Measurements from ENCODE around the gene CASP10. TPM values are rescaled to one million over a fixed set of nuclear protein-coding genes. Genes with fewer than 3 reads are reported as not detected.

Gene CASP10
- total RNA-seq, 3 donors from 2014 or later = 3.4 to 4.8 (median 4.4) TPM

DNA sequence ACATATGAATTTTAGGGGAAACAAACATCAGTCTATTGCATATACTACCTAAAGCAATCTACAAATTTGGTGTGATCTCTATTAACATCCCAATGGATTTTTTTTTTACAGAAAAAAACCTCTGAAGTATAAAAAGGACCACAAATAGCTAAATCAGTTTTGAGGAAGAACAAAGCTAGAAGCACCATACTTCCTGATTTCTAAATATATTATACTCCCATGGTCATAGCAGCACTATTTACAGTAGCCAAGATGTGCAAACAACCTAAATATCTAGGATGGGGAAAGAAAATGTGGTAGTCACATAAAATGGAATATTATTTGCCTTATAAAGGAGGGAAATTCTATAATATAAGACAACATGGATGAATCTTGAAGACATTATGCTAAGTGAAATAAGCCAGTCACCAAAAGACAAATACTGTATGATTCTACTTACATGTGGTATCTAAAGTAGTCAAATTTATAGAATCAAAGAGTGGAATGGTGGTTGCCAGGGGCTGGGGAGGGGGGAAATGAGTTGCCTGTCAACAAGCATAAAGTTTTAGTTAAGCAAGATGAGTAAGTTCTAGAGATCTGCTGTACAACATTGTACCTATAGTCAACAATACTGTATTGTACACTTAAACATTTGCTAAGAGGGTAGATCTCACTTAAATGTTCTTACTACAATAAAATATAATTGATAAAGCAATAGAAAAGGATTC lies 59.8 kb downstream of the CASP10 start:
- Mint-ChIP-seq H3K36me3 (ENCODE audit: insufficient read depth) (peaks cover 35% of the 10 kb centered on the region), H3K27me3 (ENCODE audit: low read depth) (no peaks in the 10 kb centered on the region), H3K4me3 (no peak overlapping the region), H3K4me1 (ENCODE audit: low read depth) (peaks cover 69% of the 10 kb centered on the region), H3K9me3 (peaks cover 18% of the 10 kb centered on the region)
- no peak for DNase-seq
- ATAC-seq = peak; percentile 40 to 58

DNA sequence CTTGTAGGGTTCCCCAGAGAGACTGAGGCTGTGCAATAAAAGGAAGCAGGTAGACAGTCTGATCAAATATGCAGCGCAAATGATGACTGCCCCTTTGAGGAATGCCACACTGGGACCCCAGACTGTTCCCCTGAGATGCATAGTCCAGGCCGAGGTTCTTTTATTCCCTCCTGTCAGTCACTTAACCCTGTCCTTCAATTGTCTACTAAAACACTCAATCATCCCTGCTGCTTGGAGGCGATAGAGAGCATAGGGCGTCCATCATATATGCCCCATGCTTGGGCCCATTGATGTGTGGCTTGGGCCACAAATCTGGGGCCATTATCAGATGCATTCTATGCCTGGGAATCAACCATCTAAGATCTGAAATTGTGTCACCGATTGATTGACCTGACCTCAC lies 61.9 kb downstream of the CASP10 start:
- Mint-ChIP-seq H3K27me3 (ENCODE audit: low read depth) (no peaks in the 10 kb centered on the region), H3K4me1 (ENCODE audit: low read depth) (peaks cover 76% of the 10 kb centered on the region), H3K4me3 (no peak overlapping the region), H3K9me3 (peaks cover 18% of the 10 kb centered on the region), H3K36me3 (ENCODE audit: insufficient read depth) (peaks cover 35% of the 10 kb centered on the region)
- ATAC-seq (no peak), DNase-seq (no peak)

DNA sequence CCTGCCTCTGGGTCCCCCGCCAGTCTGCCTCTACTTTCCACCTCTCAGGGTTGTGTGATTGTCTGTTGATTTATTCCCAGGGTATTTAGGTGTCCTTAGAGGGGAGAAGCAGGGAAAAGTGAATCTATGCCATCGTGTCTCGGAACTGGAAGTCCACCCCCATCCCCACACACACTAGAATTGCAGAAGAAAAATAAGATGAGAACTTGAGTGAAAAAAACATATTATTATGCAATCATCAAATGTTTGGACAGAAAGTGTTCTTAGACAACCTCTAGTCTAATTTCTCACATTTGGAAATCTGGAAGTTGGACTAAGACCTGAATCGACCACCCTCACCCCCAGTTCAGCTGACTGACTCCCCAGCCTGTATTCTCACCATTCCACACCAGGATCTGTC lies 63.3 kb downstream of the CASP10 start:
- no peak for ATAC-seq
- peaks cover 31% of the 10 kb centered on the region for H3K36me3 Mint-ChIP-seq (ENCODE audit: insufficient read depth)
- H3K4me1 Mint-ChIP-seq (ENCODE audit: low read depth) = peaks cover 74% of the 10 kb centered on the region

DNA sequence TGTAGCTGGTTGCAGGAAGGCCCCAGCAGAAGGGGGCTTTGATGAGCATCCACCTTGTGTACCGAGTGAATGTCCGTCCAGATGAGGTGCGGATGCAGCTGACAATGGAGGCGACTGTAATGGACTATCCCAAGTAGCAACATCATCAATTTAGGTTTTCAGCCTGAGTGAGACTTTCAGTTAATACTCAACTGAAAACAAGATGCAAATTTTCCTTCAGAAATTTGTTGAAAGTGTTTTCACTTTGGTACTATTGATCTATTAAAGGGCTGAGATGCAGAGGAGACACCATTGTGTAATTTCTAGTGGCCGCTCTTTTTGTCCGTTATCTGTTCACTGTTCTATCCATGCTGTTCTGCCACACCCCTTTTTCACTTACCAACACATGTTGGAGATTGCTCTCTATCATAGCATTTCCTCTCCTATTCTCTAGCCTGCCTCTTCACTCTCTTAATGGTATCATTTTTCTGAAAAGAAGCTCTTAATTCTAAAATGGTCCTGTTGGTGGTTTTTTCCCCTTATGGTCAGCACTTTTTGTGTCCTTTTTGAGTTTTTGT lies 65.4 kb downstream of the CASP10 start:
- Mint-ChIP-seq H3K4me3 (no peak overlapping the region), H3K27me3 (ENCODE audit: low read depth) (no peaks in the 10 kb centered on the region), H3K4me1 (ENCODE audit: low read depth) (peaks cover 75% of the 10 kb centered on the region), H3K9me3 (peaks cover 7% of the 10 kb centered on the region), H3K36me3 (ENCODE audit: insufficient read depth) (peaks cover 26% of the 10 kb centered on the region)
- DNase-seq (no peak), ATAC-seq (no peak)

More for the DNA sequence above, 63.3 kb downstream of the CASP10 start:
- Mint-ChIP-seq H3K4me3 (no peak overlapping the region), H3K27me3 (ENCODE audit: low read depth) (no peaks in the 10 kb centered on the region), H3K9me3 (peaks cover 15% of the 10 kb centered on the region)
- DNase-seq = no peak

DNA sequence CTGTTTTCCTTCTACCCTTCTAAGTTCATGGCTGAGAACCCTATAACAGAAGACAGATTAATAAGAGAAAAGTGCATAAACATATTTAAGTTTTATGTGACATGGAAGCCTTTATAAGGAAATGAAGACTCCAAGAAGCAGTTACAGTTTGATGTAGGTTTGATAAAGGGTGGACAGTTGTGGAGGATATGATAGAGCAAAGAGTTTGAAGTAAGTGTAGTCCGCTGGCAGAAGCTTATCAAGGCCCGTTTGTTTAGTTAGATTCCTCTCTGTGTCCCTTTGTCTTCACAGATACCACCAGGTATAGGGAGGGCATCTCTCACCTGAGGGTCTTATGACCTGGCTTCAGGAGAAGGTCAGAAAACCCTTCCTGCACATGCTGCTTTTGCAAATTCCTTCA lies 66.9 kb downstream of the CASP10 start:
- Mint-ChIP-seq H3K9me3 (peaks cover 7% of the 10 kb centered on the region), H3K4me3 (no peak overlapping the region), H3K27me3 (ENCODE audit: low read depth) (no peaks in the 10 kb centered on the region), H3K36me3 (ENCODE audit: insufficient read depth) (peaks cover 24% of the 10 kb centered on the region), H3K4me1 (ENCODE audit: low read depth) (peaks cover 76% of the 10 kb centered on the region)
- no peak for ATAC-seq
- DNase-seq = no peak

DNA sequence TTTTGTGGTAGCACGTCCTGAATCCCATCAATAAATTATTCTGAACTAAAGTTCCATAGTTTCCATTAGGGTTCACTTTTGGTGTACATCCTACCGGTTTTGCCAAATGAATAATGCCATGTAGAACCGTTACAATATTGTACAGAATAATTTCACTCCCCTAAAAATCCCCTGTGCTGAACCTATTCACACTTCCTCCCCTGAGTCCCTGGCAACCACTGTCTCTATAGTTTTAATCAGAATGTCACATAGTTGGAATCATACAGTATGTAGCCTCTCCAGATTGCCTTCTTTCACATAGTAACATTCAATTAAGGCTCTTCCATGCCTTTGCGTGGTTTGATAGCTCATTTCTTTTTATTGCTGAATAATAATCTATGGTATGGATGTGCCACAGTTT lies 67.8 kb downstream of the CASP10 start:
- Mint-ChIP-seq H3K9me3 (peaks cover 7% of the 10 kb centered on the region), H3K36me3 (ENCODE audit: insufficient read depth) (peaks cover 24% of the 10 kb centered on the region), H3K4me1 (ENCODE audit: low read depth) (peaks cover 77% of the 10 kb centered on the region), H3K4me3 (no peak overlapping the region), H3K27me3 (ENCODE audit: low read depth) (no peaks in the 10 kb centered on the region)
- no peak for ATAC-seq
- no peak for DNase-seq

DNA sequence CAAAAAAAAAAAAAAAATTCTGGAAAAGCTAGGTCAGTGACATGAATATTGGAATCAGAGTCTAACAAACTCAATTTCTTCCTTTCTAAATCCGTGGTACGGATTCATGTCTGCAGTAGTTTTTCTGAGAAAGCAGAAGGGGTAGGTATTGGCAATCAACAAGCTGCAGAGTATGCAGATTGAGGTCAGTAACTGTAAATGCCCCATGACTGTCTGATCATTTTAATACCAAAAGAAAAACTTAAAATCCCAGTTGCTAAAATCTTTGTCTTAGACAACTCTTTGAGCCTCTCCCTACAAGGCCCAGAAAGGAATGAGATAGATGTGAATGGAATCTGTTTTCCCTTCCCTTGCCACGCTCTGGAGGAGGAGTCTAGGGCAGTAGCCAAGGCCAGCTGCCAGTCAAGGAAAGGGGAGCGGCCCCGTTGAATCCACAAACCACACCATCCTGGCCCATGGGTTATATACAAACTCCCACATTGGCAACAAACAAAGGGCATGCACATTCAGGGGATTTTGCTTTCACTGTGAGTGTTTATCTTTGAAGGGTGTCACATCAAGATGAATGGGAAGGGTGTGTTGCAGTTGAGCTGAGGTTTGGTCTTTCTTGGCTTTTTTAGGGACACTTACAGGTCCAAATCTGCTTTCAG lies 71.3 kb downstream of the CASP10 start:
- peaks cover 18% of the 10 kb centered on the region for H3K36me3 Mint-ChIP-seq (ENCODE audit: insufficient read depth)
- peaks cover 89% of the 10 kb centered on the region for H3K4me1 Mint-ChIP-seq (ENCODE audit: low read depth)
- H3K9me3 Mint-ChIP-seq = peaks cover 7% of the 10 kb centered on the region
- no peak for ATAC-seq
- H3K27me3 Mint-ChIP-seq (ENCODE audit: low read depth) = no peaks in the 10 kb centered on the region
- no peak for DNase-seq
- no peak overlapping the region for H3K4me3 Mint-ChIP-seq

DNA sequence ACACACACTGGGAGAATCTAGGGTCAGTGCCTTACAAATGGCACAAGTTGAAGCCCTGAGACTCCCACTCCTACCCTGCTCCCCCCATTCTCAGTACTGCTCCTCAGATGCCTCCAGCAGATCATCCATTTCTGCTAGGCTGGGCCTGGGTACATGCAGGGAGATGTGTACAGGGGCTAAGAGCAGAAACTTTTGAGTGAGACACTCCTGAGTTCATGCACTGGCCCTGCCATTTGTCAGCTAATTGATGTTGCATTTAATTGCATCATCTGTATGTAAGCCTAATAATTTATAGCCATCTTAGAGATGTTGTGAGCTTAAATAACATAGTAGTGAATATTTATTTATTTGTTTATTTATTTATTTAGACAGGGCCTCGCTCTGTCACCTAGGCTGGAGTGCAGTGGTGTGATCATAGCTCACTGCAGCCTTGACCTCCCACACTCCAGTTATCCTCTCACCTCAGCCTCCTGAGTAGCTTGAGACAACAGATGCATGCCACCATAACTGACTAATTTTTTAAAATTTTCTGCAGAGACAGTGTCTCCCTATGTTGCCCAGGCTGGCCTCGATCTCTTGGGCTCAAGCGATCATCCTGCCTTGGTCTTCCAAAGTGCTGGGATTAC lies 72.6 kb downstream of the CASP10 start:
- H3K4me3 Mint-ChIP-seq = no peak overlapping the region
- H3K9me3 Mint-ChIP-seq = peaks cover 4% of the 10 kb centered on the region
- ATAC-seq (no peak), DNase-seq (no peak)
- H3K27me3 Mint-ChIP-seq (ENCODE audit: low read depth) = no peaks in the 10 kb centered on the region
- H3K36me3 Mint-ChIP-seq (ENCODE audit: insufficient read depth) = peaks cover 9% of the 10 kb centered on the region
- H3K4me1 Mint-ChIP-seq (ENCODE audit: low read depth) = peaks cover 91% of the 10 kb centered on the region

DNA sequence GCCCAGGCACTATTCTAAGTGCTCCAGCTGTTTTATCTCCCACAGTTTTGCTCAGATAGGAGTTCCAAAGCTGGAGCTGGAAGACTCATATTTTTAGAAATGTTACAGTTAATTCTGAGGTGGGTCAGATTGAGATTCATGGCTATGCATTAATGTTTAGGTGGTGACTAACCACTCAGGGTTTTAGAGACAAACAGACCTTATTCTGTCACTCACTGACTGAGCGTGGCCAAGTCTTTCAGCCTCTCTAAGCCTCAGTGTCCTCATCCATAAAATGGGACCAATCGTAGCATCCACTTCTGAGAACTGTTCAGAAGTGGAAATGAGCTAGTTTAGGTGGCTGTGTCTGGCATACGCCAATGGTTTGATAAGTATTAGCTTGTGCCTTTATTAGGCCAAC lies 73.1 kb downstream of the CASP10 start:
- no peak overlapping the region for H3K4me3 Mint-ChIP-seq
- peaks cover 5% of the 10 kb centered on the region for H3K36me3 Mint-ChIP-seq (ENCODE audit: insufficient read depth)
- ATAC-seq (no peak), DNase-seq (no peak)
- H3K9me3 Mint-ChIP-seq = no peaks in the 10 kb centered on the region
- H3K4me1 Mint-ChIP-seq (ENCODE audit: low read depth) = peaks cover 88% of the 10 kb centered on the region
- no peaks in the 10 kb centered on the region for H3K27me3 Mint-ChIP-seq (ENCODE audit: low read depth)

DNA sequence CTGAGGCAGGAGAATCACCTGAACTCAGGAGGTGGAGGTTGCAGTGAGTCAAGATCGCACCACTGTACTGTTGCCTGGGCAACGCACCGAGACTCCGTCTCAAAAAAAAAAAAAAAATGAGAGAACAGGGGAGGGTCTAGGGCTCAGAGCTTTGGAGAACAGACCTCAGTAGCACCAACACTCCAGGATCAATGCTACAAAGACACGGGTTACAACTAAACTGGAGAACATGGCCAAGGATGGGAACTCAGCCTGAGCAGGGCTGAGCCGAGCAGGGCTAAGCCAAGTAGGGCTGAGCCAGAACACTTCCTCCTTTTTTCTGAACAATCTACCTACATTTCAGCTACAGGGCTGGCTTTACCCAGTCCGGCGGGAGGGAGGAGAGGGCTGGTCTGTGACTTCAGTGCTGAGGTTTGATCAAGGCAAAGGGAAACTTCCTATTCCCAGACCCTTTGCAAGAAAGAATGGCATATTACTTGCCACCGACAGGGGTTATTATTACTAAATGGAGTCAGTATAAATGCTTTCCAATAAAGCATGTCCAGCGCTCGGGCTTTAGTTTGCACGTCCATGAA lies 74.5 kb downstream of the CASP10 start:
- Mint-ChIP-seq H3K27me3 (ENCODE audit: low read depth) (no peaks in the 10 kb centered on the region), H3K36me3 (ENCODE audit: insufficient read depth) (peaks cover 3% of the 10 kb centered on the region), H3K4me1 (ENCODE audit: low read depth) (peaks cover 86% of the 10 kb centered on the region), H3K9me3 (no peaks in the 10 kb centered on the region), H3K4me3 (peak overlapping the region; percentile 90)
- DNase-seq (peak; percentile 26), ATAC-seq (peak; percentile 17 to 23)

DNA sequence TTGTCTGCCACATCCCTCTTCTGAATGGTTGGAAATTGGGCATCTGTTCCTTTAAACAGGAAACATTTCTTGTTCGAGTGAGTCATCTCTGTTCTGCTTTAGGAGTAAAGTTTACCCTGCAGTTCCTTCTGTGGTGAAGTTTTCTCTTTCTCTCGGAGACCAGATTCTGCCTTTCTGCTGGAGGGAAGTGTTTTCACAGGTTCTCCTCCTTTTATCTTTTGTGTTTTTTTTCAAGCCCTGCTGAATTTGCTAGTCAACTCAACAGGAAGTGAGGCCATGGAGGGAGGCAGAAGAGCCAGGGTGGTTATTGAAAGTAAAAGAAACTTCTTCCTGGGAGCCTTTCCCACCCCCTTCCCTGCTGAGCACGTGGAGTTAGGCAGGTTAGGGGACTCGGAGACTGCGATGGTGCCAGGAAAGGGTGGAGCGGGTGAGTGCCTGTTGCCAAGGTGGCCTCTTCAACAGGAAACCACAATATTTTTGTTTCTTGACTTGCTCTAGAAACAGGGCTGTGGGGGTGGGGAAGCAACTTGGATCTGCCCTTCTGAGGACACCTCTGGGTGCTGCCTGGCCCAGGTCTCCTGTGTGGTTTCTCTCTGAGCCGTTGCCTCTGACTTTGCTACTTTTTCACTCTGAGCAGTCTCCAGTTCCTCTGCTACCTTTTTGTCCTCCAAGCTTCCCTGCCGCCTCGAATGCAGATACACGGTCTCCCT lies 75.2 kb downstream of the CASP10 start:
- H3K27me3 Mint-ChIP-seq (ENCODE audit: low read depth) = no peaks in the 10 kb centered on the region

DNA sequence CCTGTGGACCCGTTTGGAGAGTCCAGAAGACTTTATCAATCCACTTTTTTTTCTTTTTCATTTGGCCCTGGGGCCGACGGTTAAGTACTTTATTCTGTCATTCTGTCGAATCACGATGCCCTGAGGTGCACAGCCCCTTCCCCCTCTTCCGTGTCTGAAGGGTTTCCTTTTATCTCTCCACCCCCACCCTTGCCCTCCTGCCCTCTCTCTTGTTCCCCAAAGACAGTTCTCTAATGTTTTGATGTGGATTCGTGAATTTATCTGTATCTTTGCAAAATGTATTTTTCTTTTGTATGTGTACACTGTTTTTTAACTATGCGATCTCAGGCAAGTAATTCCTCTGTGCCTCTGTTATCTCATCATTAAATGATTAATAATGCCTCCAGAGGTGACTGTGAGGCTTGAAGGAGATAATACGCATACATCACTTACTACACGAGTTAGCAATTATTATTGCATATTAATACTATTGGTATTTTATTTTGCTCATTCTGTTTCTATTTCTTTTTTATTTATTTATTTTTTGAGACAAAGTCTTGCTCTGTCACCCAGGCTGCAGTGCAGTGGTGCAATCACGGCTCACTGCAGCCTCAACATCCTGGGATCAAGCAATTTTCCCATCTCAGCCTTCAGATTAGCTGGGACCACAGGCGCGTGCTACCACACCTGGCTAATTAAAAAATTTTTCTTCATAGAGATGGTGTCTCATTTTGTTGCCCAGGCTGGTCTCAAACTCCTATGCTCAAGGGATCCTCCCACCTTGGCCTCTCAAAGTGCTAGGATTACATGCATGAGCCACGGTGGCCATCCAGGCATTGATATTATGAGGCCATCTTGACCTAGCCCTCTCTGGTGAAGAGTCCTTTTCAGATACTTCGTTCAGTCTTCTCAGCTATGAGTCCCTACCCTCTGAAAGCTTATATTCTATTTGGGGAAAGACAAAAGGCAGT lies 76.0 kb downstream of the CASP10 start:
- Mint-ChIP-seq H3K36me3 (ENCODE audit: insufficient read depth) (peaks cover 2% of the 10 kb centered on the region), H3K4me3 (peak overlapping the region; percentile 90), H3K4me1 (ENCODE audit: low read depth) (peaks cover 86% of the 10 kb centered on the region), H3K27me3 (ENCODE audit: low read depth) (no peaks in the 10 kb centered on the region), H3K9me3 (no peaks in the 10 kb centered on the region)
- ATAC-seq (no peak), DNase-seq (no peak)

More for the DNA sequence above, 75.2 kb downstream of the CASP10 start:
- H3K36me3 Mint-ChIP-seq (ENCODE audit: insufficient read depth) = peaks cover 2% of the 10 kb centered on the region
- peak; percentile 64 for ATAC-seq
- H3K4me1 Mint-ChIP-seq (ENCODE audit: low read depth) = peaks cover 85% of the 10 kb centered on the region
- H3K4me3 Mint-ChIP-seq = peak overlapping the region; percentile 90
- no peaks in the 10 kb centered on the region for H3K9me3 Mint-ChIP-seq
- peak; percentile 77 for DNase-seq

DNA sequence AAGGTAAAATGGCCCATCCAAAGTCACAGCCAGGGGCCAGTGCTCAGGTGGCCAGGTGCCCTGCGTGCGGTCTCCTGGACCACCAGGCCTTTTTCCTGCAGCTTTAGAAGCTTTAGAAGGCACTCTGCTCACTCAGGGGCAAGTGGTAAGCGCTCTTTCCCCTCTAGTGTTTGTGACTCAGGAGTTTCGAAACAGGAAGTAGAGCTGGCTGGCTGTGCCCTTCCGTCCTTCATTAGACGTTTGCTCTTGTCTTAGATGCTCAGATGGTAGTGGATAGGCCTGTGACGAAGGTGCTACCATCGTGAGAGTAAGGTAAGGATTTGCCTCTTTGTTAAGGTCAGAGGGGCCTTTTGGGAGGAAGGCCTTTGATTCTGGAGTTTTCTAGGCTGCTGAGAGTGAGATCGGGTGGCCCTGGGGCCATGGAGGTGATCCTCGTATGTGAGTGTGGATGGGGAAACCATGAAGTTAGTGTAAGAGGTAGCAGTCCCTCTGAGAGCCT lies 77.4 kb downstream of the CASP10 start, which contains the start of gene CASP8:
Gene CASP8 (plus strand): TSS at position 235 of the 499 bp plus-strand sequence. CDS start 5,951 bp downstream, outside the sequence.
- Mint-ChIP-seq H3K9me3 (no peaks in the 10 kb centered on the region), H3K4me1 (ENCODE audit: low read depth) (peaks cover 86% of the 10 kb centered on the region), H3K4me3 (peak within 1 kb of the TSS; percentile 90), H3K27me3 (ENCODE audit: low read depth) (no peaks in the 10 kb centered on the region), H3K36me3 (ENCODE audit: insufficient read depth) (peaks cover 2% of the 10 kb centered on the region)
- ATAC-seq (peak; percentile 54 to 62), DNase-seq (peak; percentile 50)

Data from activated T-cell treated with anti-CD3 and anti-CD28 coated beads, Interleukin-2, amount 50 U/mL, for 4 hours (primary cell).